HG03064 (cell line): ENCODE measurements around the gene TBX21.
"Not testable (repeated sequence)": the region's sequence is repeated elsewhere in the genome, so short reads cannot be mapped to it uniquely, and the experiment has no call there.

Experiments used
- ATAC-seq: cut with Tn5 transposase; IDR thresholded peaks from one replicate; pipeline ENCODE4 v1.9.1; 2021; ENCODE audit warnings: low read depth; ENCODE audit not compliant: unreplicated experiment

The TBX21 gene

DNA sequence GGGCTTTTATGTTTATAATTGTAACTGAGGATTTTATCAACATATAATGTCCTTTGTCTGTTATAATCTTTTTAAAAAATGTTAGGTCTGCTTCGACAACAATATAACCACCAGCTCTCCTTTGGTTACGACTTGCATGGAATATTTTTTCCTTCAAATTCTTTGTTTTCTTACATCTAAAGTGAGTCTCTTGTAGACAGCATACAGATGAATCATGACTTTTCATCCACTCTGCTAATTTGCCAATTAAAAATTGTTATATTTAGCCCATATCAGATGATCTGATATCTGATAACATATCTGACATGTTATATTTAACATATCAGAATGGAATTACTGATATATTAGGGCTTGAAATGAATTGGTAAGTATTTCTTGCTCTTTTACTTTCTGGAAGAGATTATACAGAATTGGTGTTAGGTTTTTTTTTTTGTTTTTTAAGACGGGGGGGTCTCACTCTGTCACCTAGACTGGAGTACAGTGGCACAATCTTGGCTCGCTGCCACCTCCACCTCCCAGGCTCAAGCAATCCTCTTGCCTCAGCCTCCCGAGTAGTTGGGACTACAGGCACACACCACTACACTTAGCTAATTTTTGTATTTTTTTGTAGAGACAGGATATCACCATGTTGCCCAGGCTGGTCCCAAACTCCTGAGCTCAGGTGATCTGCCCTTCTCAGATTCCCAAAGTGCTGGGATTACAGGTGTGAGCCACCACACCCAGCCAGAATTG, 27.5 kb downstream of the TBX21 start:
- no peak for ATAC-seq

DNA sequence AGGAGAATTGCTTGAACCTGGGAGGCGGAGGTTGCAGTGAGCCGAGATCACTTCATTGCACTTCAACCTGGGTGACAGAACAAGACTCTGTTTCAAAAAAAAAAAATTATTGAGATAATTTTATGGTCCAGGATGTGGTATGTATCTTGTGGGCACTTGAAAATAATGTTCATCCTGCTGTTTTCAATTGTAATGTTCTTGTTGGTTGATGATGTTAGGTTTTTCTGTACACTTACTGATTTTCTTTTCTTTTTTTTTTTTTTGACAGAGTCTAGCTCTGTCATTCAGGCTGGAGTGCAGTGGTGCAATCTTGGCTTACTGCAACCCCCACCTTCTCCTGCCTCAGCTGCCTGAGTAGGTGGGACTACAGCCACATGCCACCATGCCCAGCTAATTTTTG, 29.7 kb downstream of the TBX21 start:
- no peak for ATAC-seq

DNA sequence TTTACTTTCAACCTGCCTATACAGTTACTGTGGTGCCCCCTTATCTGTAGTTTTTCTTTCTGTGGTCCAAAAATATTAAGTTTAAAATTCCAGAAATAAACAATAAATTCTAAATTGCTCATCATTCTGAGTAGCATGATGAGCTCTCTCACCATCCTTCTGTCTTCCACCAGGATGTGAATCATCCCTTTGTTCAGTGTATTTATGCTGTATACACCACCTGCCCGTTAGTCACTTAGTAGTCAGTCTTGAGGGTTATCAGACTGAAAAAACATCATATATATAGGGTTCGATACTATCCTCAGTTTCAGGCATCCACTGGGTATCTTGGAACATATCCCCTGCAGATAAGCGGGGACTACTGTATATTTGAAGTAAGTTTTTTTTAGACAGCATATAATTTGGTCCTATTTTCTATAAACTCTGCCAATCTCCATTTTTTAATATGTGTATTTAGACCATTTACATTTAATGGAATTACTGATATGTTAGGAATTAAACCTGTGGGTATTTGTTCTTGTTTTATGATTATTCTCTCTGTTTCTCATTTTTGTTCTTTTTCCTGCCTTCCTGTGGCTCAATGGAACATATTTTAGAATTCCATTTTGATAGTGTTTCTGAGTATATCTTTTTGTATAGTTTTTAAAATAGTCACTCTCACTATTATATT, 31.0 kb downstream of the TBX21 start:
- no peak for ATAC-seq

DNA sequence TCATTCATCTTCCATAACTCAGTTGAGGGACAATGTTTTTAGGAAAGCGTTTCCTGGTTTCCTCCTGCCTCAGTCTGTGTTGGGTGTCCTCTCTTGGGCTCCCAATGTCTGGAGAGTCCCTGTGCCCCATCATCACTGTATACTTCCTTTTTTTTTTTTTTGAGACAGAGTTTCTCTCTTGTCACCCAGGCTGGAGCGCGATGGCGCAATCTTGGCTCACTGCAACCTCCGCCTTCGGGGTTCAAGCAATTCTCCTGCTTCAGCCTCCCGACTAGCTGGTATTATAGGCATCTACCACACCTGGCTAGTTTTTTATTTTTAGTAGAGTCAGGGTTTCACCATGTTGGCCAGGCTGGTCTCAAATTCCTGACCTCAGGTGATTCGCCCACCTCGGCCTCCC, 40.6 kb downstream of the TBX21 start:
- not testable (repeated sequence) for ATAC-seq

DNA sequence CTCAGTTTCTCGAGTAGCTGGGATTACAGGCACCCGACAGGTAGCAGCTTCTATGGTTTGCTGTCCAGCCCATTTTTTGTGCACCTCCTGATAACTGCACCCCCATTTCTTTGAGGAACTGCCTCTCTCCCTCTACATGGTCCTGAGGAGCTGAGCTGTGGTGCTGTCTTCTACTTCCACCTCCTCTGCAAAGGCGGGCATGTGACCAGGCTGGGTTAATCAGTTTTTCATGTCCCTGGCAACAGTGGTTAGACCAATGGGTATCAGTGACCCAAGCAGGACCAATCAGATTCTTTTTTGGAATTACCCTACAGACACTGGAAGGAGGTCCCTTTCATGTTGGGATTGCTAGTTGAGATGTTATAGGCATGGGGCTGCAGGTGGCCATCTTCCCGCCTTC, 41.3 kb downstream of the TBX21 start:
- ATAC-seq: no peak

DNA sequence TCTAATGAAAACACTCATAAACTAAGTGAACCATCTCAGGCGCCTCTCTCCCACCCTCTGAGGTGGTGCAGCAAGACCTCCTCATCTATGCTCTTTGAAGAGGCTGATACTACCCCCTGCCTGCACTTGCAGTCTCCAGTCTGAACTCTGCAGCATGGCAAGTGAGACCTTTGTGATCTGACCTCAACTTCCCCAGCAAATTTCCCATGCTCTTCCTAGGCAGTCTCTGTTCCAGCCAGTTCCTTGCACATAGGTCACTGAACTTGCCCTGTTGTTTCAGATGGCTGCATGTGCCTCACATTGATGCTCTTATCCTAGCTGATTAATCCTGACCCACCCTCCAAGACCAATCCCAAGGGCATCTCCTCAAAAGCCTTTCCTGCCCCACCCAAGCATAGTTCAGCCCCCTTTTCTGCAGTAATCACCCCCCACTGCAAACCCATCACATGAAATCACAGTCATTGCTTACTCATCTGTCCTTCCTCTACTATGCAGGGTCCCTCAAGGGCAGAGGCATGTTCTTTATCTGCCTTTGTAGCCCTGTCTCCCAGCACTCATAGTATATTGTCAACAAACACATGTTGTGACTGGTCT, 42.0 kb downstream of the TBX21 start:
- no peak for ATAC-seq

DNA sequence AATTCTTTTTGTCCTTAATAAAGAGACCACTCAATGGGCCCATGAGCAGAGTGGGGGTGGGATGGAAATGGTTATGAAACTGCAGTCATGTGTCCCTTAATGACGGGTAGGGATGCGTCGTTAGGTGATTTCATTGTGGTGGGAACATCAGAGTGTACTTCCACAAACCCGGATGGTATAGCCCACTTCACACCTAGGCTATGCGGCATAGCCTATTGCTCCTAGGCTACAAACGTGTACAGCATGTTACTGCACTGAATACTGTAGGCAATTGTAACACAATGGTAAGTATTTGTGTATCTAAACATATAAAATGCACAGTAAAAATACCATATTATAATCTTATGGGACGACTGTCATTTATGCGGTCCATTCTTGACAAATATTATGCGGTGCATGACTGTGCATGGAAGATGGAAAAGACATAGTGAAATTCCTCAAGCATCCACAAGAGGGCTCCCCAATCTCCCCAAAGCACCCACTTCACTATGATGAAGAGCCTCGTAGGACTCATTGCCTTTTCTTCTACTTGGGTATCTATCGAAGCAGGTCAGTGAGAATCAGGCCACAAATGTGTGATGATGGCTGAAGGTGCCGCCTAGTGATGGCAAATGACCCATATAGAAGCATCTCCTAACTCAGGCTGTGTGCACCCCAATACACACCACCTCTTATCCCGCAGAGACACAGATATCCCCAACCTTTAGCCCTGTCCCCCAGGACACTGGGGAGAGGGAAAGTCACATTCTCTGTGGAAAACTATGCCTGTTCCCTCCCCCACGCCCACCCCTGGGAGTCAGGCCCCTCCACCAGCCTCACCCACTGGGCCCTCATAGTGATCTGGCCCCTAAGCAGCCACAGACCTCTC, 43.5 kb downstream of the TBX21 start:
- ATAC-seq: no peak

DNA sequence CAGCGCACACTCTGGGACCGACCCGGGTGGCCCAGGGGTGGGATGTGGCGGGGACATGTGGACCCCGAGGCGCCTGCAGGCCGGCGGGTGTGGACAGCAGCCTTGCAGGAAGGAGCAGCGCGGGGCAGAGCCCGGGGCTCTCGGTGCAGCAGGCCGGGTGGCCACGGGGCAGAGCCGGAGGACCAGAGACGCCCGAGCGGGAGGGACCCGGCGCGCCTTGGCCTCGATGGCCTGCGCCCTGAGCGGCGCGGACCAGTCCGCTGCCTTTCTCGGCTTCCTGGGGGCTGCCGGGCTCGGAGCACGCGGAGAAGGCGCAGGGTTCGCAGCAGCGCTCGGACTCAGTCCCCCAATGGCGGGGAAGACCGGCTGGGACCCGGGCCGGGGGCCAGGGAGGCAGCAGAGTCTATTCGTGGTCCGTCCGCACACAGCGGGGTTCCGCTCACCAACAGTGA, 45.2 kb downstream of the TBX21 start:
- ATAC-seq: no peak

DNA sequence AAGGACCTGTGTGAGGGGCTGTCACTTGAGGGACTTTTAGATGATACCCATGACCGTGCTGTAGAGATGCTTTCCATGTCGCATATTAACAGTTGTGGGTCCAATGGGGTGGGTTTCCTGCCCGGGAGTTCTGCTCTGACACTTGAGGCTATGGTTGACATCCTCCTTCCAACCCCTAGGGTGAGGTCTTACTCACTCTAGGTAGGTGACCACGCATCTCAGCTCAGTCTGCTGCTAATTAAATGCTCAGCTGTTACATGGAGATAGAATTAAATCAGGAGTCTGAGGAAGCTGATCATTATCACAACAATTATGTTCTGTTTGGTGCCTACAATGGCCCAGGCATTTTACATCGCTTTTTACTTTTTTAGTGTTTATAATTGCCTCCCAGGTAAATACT, 48.4 kb downstream of the TBX21 start:
- ATAC-seq: no peak

DNA sequence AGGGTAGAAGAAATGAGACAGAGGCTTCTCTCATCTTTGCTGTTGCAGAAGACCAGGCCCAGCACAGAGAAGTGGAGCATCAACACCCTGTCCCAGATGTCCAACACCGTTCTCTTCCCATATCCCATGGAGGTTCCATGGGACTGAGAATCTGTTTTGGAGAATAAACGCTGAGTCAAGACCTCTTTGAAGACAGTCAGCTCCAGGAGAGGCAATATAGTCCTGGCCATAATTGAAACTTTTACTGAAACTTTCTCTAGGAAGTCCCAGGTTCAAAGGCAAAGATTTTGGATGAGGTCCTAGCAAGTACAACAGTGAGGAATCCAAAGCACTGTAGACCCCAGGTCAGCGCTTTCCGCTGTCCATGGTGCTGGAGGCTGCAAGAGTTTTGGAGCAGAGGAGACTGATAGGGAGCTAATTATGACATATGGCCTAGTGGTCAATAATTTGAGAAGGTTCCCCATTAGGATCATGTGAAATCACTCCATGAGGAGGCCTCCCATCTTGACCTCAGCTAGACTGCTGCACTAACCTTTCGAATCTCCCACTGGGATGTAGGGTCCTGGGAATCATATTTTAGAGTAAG, 52.6 kb downstream of the TBX21 start:
- no peak for ATAC-seq

DNA sequence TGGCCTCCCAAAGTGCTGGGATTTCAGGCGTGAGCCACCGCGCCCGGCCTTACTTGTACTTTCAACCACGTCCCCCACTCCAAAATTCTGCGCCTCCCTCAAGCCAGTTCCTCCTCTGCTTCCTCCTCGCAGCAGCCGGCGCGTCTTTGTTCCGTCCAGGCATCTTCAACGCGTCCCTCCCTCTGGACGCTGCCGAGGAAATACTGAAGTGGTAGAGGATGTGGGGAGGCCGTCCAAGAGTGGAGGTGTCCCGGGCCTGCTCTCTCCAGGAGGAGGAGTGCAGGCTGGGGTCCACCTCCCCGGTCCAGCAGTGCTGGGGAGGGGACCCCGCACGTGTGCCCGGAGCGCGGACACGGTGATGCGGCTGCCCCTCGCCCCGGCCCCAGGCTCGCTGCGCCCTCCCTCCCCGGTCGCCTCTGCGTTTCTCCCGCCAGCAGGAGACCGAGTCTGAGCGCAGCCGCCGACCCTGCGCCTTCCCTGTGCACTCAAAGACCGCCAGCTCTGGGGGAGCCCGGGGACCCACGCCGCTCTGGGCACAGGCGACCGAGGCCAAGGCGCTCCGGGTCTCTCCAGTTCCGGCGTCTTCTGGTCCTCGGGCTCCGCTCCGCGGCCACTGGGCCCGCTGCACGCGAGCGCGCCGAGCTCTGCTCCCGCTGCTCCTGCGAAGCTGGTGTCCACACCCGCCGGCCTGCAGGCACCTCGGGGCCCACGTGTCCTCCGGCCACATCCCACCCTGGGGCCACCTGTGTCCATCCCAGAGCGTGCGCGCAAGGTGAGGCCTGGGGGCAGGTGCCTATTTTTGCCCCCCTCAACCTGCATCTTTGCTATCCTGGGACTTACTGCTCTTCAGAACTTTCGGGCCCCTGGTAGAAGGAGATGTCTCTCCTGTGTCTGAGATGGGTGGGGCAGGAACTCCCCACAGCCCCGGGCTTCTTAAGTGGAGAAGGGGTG, 56.9 kb downstream of the TBX21 start:
- ATAC-seq: no peak

DNA sequence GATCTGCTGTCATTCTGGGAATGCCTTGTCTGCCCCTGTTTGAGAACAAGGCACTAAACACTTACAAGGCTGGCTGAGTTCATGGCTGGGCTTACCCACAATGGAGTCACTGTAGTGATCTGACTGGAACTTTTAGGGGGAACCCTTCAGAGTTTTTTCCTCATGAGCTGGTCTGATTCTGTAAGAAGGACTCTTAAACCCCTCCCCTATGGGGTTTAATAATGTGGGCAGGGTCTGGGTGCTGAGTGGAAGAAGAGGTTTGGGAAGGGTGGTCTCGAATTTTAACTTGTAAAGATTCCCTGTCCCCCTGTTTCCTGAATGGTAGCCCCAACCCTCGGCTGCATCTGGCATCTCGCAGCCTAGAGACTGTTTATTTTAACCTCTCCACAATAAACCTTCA, 58.0 kb downstream of the TBX21 start:
- no peak for ATAC-seq

DNA sequence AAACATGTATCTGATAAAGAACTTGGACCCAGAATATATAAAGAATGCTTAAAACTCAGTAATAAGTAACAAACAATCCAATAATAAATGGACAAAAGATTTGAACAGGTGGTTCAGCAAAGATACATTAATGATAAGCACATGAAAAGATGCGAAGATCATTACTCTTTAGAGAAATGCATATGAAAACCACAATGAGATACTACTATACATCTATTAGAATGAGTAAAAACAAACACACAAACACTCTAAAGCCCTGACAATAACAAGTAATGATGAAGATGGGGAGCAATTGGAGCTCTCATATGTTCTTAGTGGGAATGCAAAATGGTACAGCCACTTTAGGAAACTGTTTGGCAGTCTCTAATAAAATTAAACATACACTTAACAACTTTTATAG, 59.4 kb downstream of the TBX21 start:
- ATAC-seq: no peak

DNA sequence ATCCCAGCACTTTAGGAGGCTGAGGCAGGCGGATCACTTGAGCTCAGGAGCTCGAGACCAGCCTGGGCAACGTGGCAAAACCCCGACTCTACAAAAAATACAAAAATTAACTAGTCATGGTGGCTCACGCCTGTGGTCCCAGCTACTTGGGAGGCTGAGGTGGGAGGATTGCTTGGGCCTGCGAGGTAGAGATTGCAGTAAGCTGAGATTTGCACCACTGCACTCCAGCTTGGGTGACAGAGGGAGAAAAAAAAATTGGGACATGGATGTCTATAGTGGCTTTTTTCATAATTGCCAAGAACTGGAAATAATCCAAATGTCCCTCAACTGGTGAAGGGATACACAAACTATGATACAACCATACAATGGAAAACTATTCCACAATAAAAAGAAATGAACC, 59.9 kb downstream of the TBX21 start:
- ATAC-seq: no peak
